Stimulated activated CD8-positive, alpha-beta memory T cell treated with anti-CD3 and anti-CD28 coated beads, Interleukin-12 subunit alpha, Interleukin-12 subunit beta, amount 100 ng/mL, for 1 hour (primary cell): ENCODE measurements around the gene CLDN1.

ENCODE experiments used
- DNase-seq: peaks from one replicate; pipeline ENCODE4 v3.0.0-alpha.2; 2020; ENCODE audit warnings: low read depth

CLDN1 gene

DNA sequence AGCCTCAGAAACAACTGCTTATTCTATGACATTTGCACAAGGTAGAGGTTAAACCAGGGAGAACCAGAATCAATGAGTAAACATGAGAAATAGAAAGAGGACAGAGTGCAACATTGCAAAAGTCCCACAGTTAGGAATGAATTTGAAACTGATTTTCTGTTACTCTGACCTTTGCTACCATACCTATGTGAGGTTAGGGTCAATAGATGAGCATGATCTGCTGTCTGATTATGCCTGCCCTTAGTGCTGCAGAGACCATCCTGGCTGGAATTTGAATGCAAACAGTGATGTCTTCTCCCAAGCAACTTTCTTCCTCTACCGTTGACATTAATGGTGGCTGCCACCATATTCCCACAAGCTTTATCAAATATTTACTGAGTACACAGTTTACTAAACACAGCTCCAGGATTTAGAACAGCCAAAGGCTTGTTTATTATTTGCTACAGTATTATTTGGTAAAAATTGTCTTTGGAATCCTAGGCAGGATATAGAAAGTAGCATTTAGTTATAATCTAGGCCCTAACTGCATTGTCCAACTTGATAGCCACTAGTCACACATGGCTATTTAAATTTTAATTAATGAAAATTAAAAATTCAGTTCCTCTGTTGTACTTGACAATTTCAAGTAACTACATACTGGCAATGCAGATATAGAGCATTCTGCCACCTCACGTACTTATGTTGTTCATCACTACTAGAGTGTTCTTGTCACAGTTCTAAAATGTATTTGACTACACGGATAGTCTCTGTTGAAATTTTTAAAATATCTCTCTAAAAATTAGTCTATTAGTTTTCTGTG is 8.9 kb upstream of the CLDN1 start:
- no peak for DNase-seq

- DNase-seq, result no peak
These were observed 4.7 kb upstream of the CLDN1 start for GRCh38 chr3:190326930-190327329.

DNA sequence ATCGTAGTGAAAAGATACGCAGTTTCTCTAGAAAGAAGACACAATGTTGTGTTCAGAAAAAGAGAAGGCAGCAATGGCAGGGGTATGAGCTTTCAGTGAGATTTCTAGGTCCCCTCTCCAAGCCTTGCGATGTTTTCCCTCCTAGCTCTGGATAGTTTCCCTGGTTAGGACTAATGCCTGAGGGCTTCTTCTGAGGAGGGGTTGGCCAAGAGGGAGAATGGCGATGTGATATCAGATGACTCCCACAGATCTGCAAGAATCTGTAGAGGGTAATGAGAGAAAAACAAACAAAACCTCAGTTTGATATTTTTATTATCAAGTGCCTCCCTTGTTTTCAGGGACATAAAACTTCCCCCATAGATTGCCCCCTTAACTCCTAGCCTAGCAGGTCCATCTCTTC is 4.1 kb upstream of the CLDN1 start:
- DNase-seq, result no peak

GRCh38 chr3:190325923-190326322 is 3.7 kb upstream of the CLDN1 start:
- no peak for DNase-seq

GRCh38 chr3:190323246-190323626 is 990 bp upstream of the CLDN1 start:
- DNase-seq, result no peak

GRCh38 chr3:190322604-190323245 is 479 bp upstream of the CLDN1 start:
- no peak for DNase-seq

DNA sequence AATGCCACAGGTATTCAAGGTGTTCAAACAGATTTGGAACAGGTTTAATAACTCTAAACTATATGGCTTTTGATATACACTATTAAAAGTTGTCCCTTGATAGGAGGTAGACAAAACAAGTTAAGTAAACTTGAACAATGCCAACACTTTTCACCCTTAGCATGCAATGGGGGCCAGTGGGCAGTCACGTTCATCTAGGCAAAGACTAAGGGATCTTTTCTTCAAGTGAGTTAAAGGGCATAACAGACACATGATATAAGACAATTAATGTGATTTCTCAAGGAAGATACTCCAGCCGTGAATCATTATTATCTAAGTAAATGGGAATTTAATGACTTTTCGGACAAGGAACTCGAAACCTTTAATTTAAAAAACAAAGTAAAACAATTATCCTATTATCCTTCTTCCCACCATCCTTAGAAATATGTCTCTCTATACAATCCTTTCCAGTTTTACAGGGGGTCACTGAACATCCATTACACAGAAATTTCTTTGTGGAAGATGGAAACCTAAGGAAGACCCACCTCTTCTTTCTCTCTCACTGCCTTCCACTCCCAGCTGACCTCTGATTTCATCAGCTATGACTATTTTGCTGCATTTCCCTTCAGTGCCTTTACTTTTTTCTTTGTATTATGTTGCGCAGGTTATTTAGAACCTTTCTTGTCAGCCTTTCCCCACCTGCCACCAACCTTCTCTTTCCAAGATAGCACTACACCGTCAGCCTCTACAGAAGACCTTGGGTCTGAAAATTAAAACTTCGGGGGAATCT is 1.5 kb downstream of the CLDN1 start:
- DNase-seq, result no peak

- no peak for DNase-seq
These were observed 2.6 kb downstream of the CLDN1 start for GRCh38 chr3:190319660-190320059.

- no peak for DNase-seq
These were observed 3.6 kb downstream of the CLDN1 start for GRCh38 chr3:190318666-190319065.

DNA sequence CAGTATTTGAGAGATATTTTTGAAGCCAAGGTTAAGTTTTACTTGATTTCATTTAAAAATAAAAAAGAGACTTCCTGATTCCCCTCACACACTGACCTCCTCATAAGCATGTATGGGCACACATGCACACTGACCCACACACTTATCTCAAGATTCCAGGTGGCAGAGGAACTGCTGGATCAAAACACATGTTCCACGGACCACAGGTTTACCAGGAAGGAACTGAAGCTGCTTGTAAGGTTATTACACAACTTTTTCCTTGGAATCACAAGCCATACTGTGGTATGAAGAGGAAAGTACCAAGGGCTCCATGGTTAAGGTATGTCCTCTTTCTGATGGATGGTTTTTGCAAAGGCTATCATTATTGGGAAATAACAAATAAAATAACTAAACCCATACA is 7.5 kb downstream of the CLDN1 start:
- DNase-seq, result no peak

GRCh38 chr3:190309414-190309813 is 12.8 kb downstream of the CLDN1 start:
- DNase-seq, result no peak

DNA sequence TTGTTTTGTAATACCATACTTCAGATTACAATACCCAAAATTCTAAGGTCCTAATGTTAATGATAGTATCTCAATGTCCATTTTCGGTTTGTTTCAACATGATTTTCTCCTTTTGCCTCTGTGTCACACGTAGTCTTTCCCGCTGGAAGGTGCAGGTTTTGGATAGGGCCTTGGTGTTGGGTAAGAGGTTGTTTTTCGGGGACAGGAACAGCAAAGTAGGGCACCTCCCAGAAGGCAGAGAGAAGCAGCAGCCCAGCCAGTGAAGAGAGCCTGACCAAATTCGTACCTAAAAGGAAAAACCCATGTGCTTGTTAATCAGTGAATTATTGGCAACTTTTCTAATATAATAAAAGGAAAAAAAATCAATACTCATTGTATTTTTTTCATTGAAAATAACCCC is 14.1 kb downstream of the CLDN1 start:
- no peak for DNase-seq

- no peak for DNase-seq
These were observed 15.1 kb downstream of the CLDN1 start for GRCh38 chr3:190307164-190307545.

DNA sequence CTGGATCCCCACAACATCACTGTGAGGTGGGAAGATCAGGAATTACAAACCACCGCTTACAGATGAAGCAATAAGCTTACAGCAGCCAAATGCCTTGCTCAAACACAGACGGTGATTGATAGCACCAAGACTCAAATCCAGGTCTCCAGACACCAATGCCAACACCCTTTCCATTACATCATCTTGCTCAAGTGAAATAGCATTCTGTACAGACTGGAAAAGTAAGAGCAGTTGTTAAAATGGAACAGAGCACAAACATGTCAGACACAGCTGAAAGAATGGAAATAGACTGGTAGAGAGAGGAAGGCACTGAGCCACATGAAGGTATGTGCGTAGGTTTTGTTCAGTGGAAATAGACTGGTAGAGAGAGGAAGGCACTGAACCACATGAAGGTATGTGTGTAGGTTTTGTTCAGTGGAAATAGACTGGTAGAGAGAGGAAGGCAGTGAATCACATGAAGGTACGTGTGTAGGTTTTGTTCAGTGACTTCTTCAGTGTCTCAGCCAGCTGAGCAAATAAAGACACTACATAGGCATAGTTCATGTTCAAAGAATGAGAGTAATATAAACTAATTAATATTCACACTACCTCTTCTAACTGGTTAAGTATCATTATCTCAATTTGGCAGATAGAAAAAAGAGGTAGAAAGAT is 15.6 kb downstream of the CLDN1 start:
- no peak for DNase-seq

- no peak for DNase-seq
These were observed 16.2 kb downstream of the CLDN1 start for GRCh38 chr3:190306026-190306425.

GRCh38 chr3:190305406-190305805 is 16.8 kb downstream of the CLDN1 start:
- DNase-seq, result no peak

GRCh38 chr3:190303884-190304283 is 18.4 kb downstream of the CLDN1 start:
- DNase-seq, result no peak

GRCh38 chr3:190302212-190302867 is 19.9 kb downstream of the CLDN1 start:
- no peak for DNase-seq

DNA sequence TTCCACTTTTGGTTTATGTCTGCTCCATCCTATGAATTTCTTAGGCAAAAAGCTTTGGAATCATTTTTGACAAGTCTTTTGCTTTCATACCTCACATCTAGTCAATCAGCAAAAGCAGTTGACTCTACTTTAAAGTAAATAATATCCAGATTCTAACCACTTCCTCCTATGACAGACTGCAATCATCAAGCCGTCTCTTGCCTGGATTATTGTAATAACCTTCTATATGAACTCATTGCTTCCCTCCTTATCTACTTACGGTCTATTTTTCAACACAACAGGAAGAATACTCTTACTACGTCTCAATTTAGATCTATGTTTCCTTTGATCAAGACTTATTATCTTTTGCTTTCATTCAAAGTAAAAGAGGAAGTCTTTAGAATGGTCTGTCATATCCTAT is 20.7 kb downstream of the CLDN1 start:
- DNase-seq, result no peak

DNA sequence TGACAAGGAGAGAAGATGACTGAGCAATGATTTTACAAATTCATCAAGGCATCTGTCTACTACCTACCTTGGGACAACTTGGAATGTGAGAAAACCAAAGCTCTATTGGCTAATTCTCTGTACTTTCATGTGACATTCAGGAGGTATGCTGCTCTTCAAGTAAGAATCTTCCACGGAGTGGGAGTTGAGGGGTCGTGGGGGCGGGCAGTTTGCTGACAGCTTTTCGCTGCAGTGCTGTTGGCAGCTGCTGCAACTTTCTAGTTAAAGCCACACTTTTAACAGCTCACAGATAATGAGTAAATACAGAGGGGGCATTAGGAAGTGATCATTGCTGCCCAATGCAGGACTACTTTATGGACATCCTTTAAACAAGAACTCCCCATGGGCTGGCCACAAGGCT is 22.3 kb downstream of the CLDN1 start:
- no peak for DNase-seq

- DNase-seq, result no peak
These were observed 28.2 kb downstream of the CLDN1 start for GRCh38 chr3:190294030-190294429.

DNA sequence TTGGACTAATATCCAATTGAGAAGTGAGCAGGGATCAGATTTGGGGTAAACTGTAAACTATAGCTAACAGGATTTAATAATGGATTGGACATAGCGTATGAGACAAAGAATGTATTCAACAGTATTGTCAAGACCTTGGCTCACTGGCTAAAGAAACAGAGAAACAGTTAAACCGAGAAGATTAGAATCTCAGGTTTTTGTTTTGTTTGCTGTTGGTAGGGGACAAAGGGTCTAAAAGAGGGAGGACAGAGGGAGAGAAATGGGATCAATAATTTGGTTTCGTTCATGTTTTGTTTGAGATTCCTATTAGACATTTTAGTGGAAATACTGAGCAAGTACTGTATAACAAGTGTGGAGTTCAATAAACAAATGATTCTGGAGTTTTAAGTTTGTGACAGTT is 28.6 kb downstream of the CLDN1 start:
- DNase-seq, result no peak
